ENCODE measurements around the gene PRRC2A.

Gene PRRC2A

GRCh38 chr6:31626952-31627351 is 6.4 kb downstream of the PRRC2A start:
- DNase-seq (ENCODE audit: low read depth): no peak

- DNase-seq (ENCODE audit: low read depth): no peak
Measured at GRCh38 chr6:31627690-31628287, 7.3 kb downstream of the PRRC2A start.

- no peak for DNase-seq (ENCODE audit: low read depth)
Measured at GRCh38 chr6:31629014-31629413, 8.5 kb downstream of the PRRC2A start.

- no peak for DNase-seq (ENCODE audit: low read depth)
Measured at GRCh38 chr6:31630177-31630934, 9.8 kb downstream of the PRRC2A start.

GRCh38 chr6:31631209-31631608 is 10.7 kb downstream of the PRRC2A start:
- no peak for DNase-seq (ENCODE audit: low read depth)

- no peak for DNase-seq (ENCODE audit: low read depth)
Measured at GRCh38 chr6:31631681-31632278, 11.3 kb downstream of the PRRC2A start.

GRCh38 chr6:31632279-31632946 is 11.9 kb downstream of the PRRC2A start:
- no peak for DNase-seq (ENCODE audit: low read depth)

GRCh38 chr6:31633447-31633846 is 12.9 kb downstream of the PRRC2A start:
- no peak for DNase-seq (ENCODE audit: low read depth)

- DNase-seq (ENCODE audit: low read depth): no peak
Measured at GRCh38 chr6:31634131-31634530, 13.6 kb downstream of the PRRC2A start.

- DNase-seq (ENCODE audit: low read depth): no peak
Measured at GRCh38 chr6:31634969-31635575, 14.6 kb downstream of the PRRC2A start.

- no peak for DNase-seq (ENCODE audit: low read depth)
Measured at GRCh38 chr6:31636698-31637596, 16.4 kb downstream of the PRRC2A start.

GRCh38 chr6:31639043-31639442 is 18.5 kb downstream of the PRRC2A start:
- no peak for DNase-seq (ENCODE audit: low read depth)

- no peak for DNase-seq (ENCODE audit: low read depth)
Measured at GRCh38 chr6:31639449-31639861, 18.9 kb downstream of the PRRC2A start.

GRCh38 chr6:31640612-31641011 is 20.1 kb downstream of the PRRC2A start:
- no peak for DNase-seq (ENCODE audit: low read depth)

- no peak for DNase-seq (ENCODE audit: low read depth)
Measured at GRCh38 chr6:31641370-31641769, 20.9 kb downstream of the PRRC2A start.

- no peak for DNase-seq (ENCODE audit: low read depth)
Measured at GRCh38 chr6:31642798-31643570, 22.5 kb downstream of the PRRC2A start.

- no peak for DNase-seq (ENCODE audit: low read depth)
Measured at GRCh38 chr6:31643818-31644454, 23.4 kb downstream of the PRRC2A start.

GRCh38 chr6:31645325-31645724 is 24.8 kb downstream of the PRRC2A start:
- DNase-seq (ENCODE audit: low read depth): no peak

GRCh38 chr6:31651602-31652191 is 31.2 kb downstream of the PRRC2A start:
- DNase-seq (ENCODE audit: low read depth): no peak
